ENCODE data around the gene NRG3.

DNA sequence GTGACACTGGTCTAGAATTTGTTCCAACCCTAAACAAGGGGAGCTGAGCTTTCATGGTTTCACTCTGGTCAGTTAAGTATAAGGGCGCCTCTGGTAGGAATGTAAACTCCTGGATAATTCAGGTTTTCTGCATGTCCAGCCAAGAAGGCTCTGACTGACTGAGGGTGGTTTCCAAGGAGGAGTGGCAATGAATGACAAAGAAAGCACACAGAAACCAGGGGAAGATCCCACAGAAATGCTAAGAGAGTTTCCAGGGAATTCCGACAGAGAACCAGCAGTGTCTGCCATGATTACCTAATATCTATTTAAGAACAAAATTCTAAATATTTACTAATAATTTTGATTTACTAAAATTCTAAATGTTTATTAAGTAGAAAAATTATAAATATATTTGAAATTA is 27.3 kb upstream of the NRG3 start:
- TF ChIP-seq, protein P1, sequence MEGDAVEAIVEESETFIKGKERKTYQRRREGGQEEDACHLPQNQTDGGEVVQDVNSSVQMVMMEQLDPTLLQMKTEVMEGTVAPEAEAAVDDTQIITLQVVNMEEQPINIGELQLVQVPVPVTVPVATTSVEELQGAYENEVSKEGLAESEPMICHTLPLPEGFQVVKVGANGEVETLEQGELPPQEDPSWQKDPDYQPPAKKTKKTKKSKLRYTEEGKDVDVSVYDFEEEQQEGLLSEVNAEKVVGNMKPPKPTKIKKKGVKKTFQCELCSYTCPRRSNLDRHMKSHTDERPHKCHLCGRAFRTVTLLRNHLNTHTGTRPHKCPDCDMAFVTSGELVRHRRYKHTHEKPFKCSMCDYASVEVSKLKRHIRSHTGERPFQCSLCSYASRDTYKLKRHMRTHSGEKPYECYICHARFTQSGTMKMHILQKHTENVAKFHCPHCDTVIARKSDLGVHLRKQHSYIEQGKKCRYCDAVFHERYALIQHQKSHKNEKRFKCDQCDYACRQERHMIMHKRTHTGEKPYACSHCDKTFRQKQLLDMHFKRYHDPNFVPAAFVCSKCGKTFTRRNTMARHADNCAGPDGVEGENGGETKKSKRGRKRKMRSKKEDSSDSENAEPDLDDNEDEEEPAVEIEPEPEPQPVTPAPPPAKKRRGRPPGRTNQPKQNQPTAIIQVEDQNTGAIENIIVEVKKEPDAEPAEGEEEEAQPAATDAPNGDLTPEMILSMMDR (IDR thresholded peaks at IDR 0.05), result no peak
- TF ChIP-seq POLR2A (IDR thresholded peaks at IDR 0.05), result no peak
